Mesendoderm (in vitro differentiated cells): Measurements from ENCODE around the gene ZNF211.

Source experiments
- DNase-seq: peaks from one replicate; pipeline ENCODE4 v3.0.0; 2013
- H2AK5ac ChIP-seq: 2 replicates; pipeline ENCODE4 v1.6.1; 2013; ENCODE audit warnings: low read length, inconsistent platforms
- H2BK120ac ChIP-seq: 2 replicates; pipeline ENCODE4 v1.6.1; 2013; ENCODE audit warnings: low read depth, mild to moderate bottlenecking, low read length, moderate library complexity, mixed read lengths
- H2BK15ac ChIP-seq: replicated peaks from 2 replicates; pipeline ENCODE4 v1.6.1; 2013; ENCODE audit warnings: low read depth, mild to moderate bottlenecking, moderate library complexity
- H2BK5ac ChIP-seq: 2 replicates; pipeline ENCODE4 v1.6.1; 2013; ENCODE audit warnings: low read length, inconsistent platforms
- H3K18ac ChIP-seq: 2 replicates; pipeline ENCODE4 v1.6.1; 2013; ENCODE audit warnings: mild to moderate bottlenecking, low read length, mixed read lengths
- H3K23ac ChIP-seq: one replicate; pipeline ENCODE4 v1.6.1; 2013; ENCODE audit warnings: low read length
- H3K27ac ChIP-seq: 2 replicates; pipeline ENCODE4 v1.5.1; 2013; ENCODE audit warnings: low read depth, mild to moderate bottlenecking, inconsistent platforms, low read length, moderate library complexity
- H3K27me3 ChIP-seq: 2 replicates; pipeline ENCODE4 v1.6.1; 2013; ENCODE audit warnings: low read length, control low read depth, mild to moderate bottlenecking, inconsistent platforms; ENCODE audit not compliant: insufficient read depth, poor library complexity
- H3K36me3 ChIP-seq: 2 replicates; pipeline ENCODE4 v1.6.1; 2013; ENCODE audit warnings: low read length, inconsistent platforms; ENCODE audit not compliant: control insufficient read depth, insufficient read depth
- H3K4ac ChIP-seq: one replicate; pipeline ENCODE4 v1.6.1; 2013; ENCODE audit warnings: low read depth, mild to moderate bottlenecking, low read length, moderate library complexity
- H3K4me1 ChIP-seq: 2 replicates; pipeline ENCODE4 v1.6.1; 2013; ENCODE audit warnings: low read depth, low read length, inconsistent platforms; ENCODE audit not compliant: control insufficient read depth
- H3K4me2 ChIP-seq: 2 replicates; pipeline ENCODE4 v1.6.1; 2013; ENCODE audit warnings: low read length
- H3K4me3 ChIP-seq: 2 replicates; pipeline ENCODE4 v1.5.1; 2013; ENCODE audit warnings: mild to moderate bottlenecking, low read length
- H3K56ac ChIP-seq: one replicate; pipeline ENCODE4 v1.6.1; 2013; ENCODE audit warnings: low read length
- H3K79me1 ChIP-seq: 2 replicates; pipeline ENCODE4 v1.6.1; 2013; ENCODE audit warnings: low read length, inconsistent platforms
- H3K79me2 ChIP-seq: 2 replicates; pipeline ENCODE4 v1.6.1; 2013; ENCODE audit warnings: mild to moderate bottlenecking, low read length; ENCODE audit not compliant: control insufficient read depth, insufficient read depth
- H3K9ac ChIP-seq: 2 replicates; pipeline ENCODE4 v1.6.1; 2013; ENCODE audit warnings: low read length, inconsistent platforms
- H4K5ac ChIP-seq: one replicate; pipeline ENCODE4 v1.6.1; 2013; ENCODE audit warnings: low read length
- H4K8ac ChIP-seq: one replicate; pipeline ENCODE4 v1.6.1; 2013; ENCODE audit warnings: low read depth, mild to moderate bottlenecking, control low read depth, low read length, moderate library complexity
- WGBS: extraction: QIAGEN DNeasy Blood & Tissue Kit; methylation state at CpG from one replicate; pipeline ENCODE4 v1.1.7; 2013; ENCODE audit warnings: low lambda C conversion rate, missing lambda C conversion rate; ENCODE audit not compliant: insufficient coverage; ENCODE audit errors: extremely low coverage; 5-methylcytosine and 5-hydroxymethylcytosine counted together

ZNF211 gene

DNA sequence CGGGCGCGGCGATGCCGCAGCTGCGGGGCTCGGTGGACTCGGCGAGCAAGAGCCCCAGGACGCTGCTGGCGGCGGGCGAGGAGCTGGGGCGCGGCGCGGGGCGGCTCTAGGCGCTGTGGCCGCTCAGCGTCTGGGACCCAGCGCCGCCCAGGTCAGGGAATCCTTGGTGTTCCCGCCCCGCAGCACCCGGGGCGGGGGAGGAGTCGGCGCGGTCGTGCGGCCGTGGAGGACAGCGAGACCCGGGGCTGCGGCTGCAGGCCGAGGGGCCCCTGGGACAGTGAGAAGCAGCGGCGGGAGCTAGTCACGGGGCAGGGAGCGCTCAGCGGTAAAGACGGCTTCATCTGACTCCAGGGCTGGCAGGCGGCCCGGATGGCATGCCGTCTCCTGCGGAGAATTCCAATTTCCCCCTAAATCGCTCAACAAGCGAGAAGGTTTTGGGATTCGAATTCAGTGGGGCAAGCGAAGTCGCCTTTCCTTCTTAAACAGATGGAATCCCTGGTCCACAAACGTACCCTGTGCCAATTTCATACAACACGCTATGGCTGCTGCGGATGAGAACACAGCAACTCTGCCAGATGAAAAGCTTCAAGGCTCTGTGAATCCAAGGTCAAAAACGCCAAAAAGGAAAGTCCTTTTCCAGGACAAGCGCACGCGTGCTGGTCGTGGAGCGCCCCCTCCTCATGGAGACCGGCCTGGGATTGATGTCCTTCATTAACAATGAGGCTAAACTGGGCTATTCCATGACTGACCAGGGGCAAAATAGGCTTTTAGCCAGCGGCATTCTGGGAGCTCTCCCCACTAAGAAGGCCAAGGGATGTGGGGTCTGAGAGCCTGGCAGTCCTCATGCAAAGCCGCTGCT is 31.5 kb downstream of the ZNF211 start:
- no CpG with 5 or more reads among the region's 64 CpGs for WGBS
- Histone ChIP-seq H3K27me3 (no peaks in the 10 kb centered on the region), H4K5ac (no peak overlapping the region), H3K27ac (no peak overlapping the region), H2BK15ac (no peak overlapping the region), H3K36me3 (no peaks in the 10 kb centered on the region), H2BK5ac (no peak overlapping the region), H4K8ac (no peak overlapping the region), H3K4me3 (peak overlapping the region; percentile 9), H3K9ac (peak overlapping the region; percentile 67), H3K4me1 (no peaks in the 10 kb centered on the region), H2AK5ac (no peak overlapping the region), H3K18ac (no peak overlapping the region), H3K4ac (no peak overlapping the region), H3K4me2 (peak overlapping the region; percentile 82), H3K79me2 (no peaks in the 10 kb centered on the region), H3K79me1 (no peaks in the 10 kb centered on the region), H2BK120ac (no peak overlapping the region), H3K56ac (peak overlapping the region; percentile 90), H3K23ac (peak overlapping the region; percentile 29)
- peak; percentile 59 for DNase-seq

DNA sequence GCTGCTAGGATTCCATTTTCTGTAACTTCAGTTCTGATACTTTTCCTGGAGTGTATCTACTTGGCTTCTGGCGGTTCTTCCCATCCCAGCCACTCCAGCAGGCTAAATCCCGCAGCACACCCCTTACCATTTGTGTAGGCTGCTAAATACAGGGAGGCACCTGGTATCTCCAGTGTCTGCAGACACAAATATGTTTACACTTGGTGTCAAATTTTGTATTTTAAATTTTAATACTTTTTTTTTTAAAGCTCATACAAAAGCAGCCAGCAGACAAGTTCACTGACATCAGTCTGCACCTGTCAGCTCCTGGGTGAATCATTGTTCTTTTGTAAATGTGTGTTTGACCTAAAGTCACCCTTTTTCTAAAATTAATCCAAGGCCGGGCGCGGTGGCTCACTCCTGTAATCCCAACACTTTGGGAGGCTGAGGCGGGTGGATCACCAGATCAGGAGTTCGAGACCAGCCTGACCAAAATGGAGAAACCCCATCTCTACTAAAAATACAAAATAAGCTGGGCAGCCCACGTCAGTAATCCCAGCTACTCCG is 32.4 kb downstream of the ZNF211 start:
- Histone ChIP-seq H2BK5ac (no peak overlapping the region), H4K5ac (no peak overlapping the region), H3K79me1 (no peaks in the 10 kb centered on the region), H3K27ac (no peak overlapping the region), H2BK15ac (no peak overlapping the region), H2BK120ac (no peak overlapping the region), H4K8ac (no peak overlapping the region), H2AK5ac (no peak overlapping the region), H3K4ac (no peak overlapping the region), H3K79me2 (no peaks in the 10 kb centered on the region), H3K4me1 (no peaks in the 10 kb centered on the region), H3K4me3 (no peak overlapping the region), H3K18ac (no peak overlapping the region), H3K9ac (no peak overlapping the region), H3K23ac (no peak overlapping the region), H3K36me3 (no peaks in the 10 kb centered on the region), H3K4me2 (no peak overlapping the region), H3K27me3 (no peaks in the 10 kb centered on the region), H3K56ac (no peak overlapping the region)
- no CpG with 5 or more reads among the region's 9 CpGs for WGBS
- no peak for DNase-seq

DNA sequence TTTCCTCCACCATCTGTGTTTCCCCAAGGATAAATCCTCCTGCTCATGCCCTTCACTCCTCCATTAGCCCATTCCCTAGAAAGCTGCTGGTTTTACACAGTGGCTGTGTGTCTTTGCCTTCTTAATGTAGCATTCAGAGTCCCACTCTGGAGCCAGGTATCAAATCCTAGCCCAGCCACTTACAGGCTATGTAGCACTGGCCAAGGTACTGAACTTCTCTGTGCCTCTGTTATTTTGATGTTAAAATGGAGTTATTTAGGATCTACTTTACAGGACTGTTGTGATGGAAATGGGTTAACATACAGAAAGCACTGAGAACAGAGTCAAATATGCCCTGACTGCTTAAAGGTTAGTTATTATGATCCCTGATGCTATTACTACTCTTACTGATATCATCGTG is 34.3 kb downstream of the ZNF211 start:
- Histone ChIP-seq H3K9ac (no peak overlapping the region), H4K8ac (no peak overlapping the region), H3K36me3 (no peaks in the 10 kb centered on the region), H3K56ac (no peak overlapping the region), H2BK5ac (no peak overlapping the region), H3K4me2 (no peak overlapping the region), H3K4ac (no peak overlapping the region), H3K79me2 (no peaks in the 10 kb centered on the region), H4K5ac (no peak overlapping the region), H3K27ac (no peak overlapping the region), H3K18ac (no peak overlapping the region), H3K23ac (no peak overlapping the region), H2AK5ac (no peak overlapping the region), H2BK120ac (no peak overlapping the region), H3K4me3 (no peak overlapping the region), H3K79me1 (no peaks in the 10 kb centered on the region), H3K4me1 (no peaks in the 10 kb centered on the region), H3K27me3 (no peaks in the 10 kb centered on the region), H2BK15ac (no peak overlapping the region)
- no CpG with 5 or more reads among the region's 1 CpG for WGBS
- DNase-seq: no peak

DNA sequence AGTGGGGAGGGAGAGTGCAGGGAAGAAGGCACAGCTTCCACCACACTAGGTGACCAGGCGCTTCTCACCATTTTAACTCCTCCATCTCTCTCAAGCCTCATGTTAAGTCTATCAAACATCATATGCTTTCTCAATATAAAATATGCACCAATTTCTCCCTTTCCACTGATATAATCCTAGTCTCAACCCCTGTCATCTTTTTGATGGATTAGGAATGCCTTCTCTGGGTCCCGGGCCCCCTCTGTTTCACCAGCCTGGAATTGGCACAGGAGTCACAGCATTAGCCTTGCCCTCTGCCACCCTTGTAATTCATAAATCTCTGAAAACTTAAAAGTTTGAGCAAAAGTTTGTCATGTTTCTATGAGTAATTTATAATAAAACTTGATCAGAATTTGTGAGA is 35.7 kb downstream of the ZNF211 start, which contains the start of gene ZSCAN4:
TSS of gene ZSCAN4 (plus strand) at position 301 of the 400 bp plus-strand sequence. CDS start 7,211 bp downstream, outside the sequence.
- Histone ChIP-seq H3K23ac (no peak within 1 kb of the TSS), H4K8ac (no peak within 1 kb of the TSS), H3K79me2 (no peaks in the 10 kb centered on the region), H3K27ac (no peak within 1 kb of the TSS), H3K4me2 (no peak within 1 kb of the TSS), H3K36me3 (no peaks in the 10 kb centered on the region), H3K9ac (no peak within 1 kb of the TSS), H3K79me1 (no peaks in the 10 kb centered on the region), H2BK15ac (no peak within 1 kb of the TSS), H4K5ac (no peak within 1 kb of the TSS), H3K4me3 (no peak within 1 kb of the TSS), H3K56ac (no peak within 1 kb of the TSS), H2BK120ac (no peak within 1 kb of the TSS), H3K4me1 (no peaks in the 10 kb centered on the region), H3K4ac (no peak within 1 kb of the TSS), H3K27me3 (no peaks in the 10 kb centered on the region), H2BK5ac (no peak within 1 kb of the TSS), H2AK5ac (no peak within 1 kb of the TSS), H3K18ac (no peak within 1 kb of the TSS)
- WGBS: no CpG with 5 or more reads among the region's 2 CpGs
- no peak for DNase-seq

DNA sequence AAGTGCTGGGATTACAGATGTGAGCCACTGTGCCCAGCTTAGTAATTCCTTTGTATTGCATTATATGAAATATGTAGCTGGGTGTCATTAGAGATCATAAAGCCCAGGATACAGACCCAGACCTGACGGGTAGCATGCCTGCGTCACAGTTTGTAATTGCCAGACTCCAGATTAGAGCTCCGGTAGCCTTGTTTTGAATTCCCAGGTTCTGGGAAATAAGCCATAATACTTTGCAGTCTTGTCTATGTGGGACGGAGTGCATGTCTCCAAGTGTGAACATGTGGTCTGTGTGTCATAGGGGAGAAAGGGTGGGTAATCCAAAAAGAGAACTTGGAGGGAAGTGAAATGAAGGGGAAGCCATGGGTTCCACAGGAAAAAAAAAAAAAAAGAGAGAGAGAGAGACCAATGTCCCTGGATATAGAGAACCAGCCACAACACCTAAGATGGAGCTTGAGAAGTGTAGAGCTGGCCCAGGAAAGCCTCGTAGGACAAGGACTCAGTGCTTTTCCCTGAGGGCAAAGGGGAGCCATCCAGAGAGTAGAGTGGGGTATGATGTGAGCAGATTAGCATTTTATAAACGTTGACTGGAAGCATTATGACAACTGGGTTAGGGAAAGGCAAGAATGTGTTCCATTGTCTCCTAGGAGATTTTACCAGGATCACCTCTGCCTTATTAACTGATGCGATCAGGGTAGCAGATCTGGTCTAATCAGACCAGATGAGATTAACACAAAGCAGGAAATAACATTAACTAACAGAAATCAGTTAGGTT is 38.3 kb downstream of the ZNF211 start:
- Histone ChIP-seq H2BK15ac (no peak overlapping the region), H3K36me3 (no peaks in the 10 kb centered on the region), H3K4ac (no peak overlapping the region), H3K4me1 (no peaks in the 10 kb centered on the region), H3K79me2 (no peaks in the 10 kb centered on the region), H3K4me2 (no peak overlapping the region), H2BK5ac (no peak overlapping the region), H3K4me3 (no peak overlapping the region), H3K27ac (no peak overlapping the region), H3K9ac (no peak overlapping the region), H2BK120ac (no peak overlapping the region), H4K8ac (no peak overlapping the region), H3K79me1 (no peaks in the 10 kb centered on the region), H3K56ac (no peak overlapping the region), H3K23ac (no peak overlapping the region), H2AK5ac (no peak overlapping the region), H4K5ac (no peak overlapping the region), H3K27me3 (no peaks in the 10 kb centered on the region), H3K18ac (no peak overlapping the region)
- peak; percentile 44 for DNase-seq
- WGBS: no CpG with 5 or more reads among the region's 7 CpGs
